Common myeloid progenitor, CD34-positive (primary cell): Measurements from ENCODE around the gene ABHD18.
"Not testable (repeated sequence)": the region's sequence is repeated elsewhere in the genome, so short reads cannot be mapped to it uniquely, and the experiment has no call there.

Source experiments
- CTCF ChIA-PET: fragments of 350-600 bp; sonication (Branson Sonifier 250); formaldehyde crosslinking; loops from one replicate; lab custom pipeline; 2021; ENCODE audit warnings: antibody characterized with exemption; lab: Charles Lee
- POLR2A ChIA-PET: fragments of 350-600 bp; sonication (Branson Sonifier 250); formaldehyde crosslinking; loops from one replicate; lab custom pipeline; 2021; ENCODE audit warnings: antibody characterized with exemption; lab: Charles Lee
- DNase-seq, 3 donors: peaks; one replicate each; pipeline versions ENCODE4 v3.0.0 to v3.0.0-alpha.2; 2013
- H3K27ac ChIP-seq, 2 experiments: 1 replicate in 1 of 2; 2 replicates in 1 of 2; pipeline ENCODE4 v1.7.0; 2013; ENCODE audit warnings: inconsistent platforms in 2 of 2, low read length in 2 of 2, mild to moderate bottlenecking in 2 of 2, low read depth in 1 of 2, moderate library complexity in 1 of 2; ENCODE audit not compliant: severe bottlenecking in 2 of 2, insufficient read depth in 1 of 2, poor library complexity in 1 of 2
- H3K27me3 ChIP-seq, 5 experiments: replicated peaks in 2 of 5; 1 replicate in 3 of 5; 2 replicates in 2 of 5; pipeline versions ENCODE4 v1.6.1 to v1.7.0; 2013; ENCODE audit warnings: low read length in 4 of 5, mild to moderate bottlenecking in 2 of 5, moderate library complexity in 2 of 5, inconsistent platforms in 1 of 5; ENCODE audit not compliant: insufficient read depth in 5 of 5, control insufficient read depth in 4 of 5
- H3K36me3 ChIP-seq, 4 experiments: 1 replicate in 2 of 4; 2 replicates in 2 of 4; pipeline versions ENCODE4 v1.6.1 to v1.7.0; 2013; ENCODE audit warnings: low read length in 3 of 4, control low read depth in 1 of 4, mild to moderate bottlenecking in 1 of 4; ENCODE audit not compliant: control insufficient read depth in 4 of 4, insufficient read depth in 4 of 4
- H3K4me1 ChIP-seq, 4 experiments: 1 replicate in 3 of 4; 2 replicates in 1 of 4; pipeline versions ENCODE4 v1.6.1 to v1.7.1; 2013; ENCODE audit warnings: low read length in 3 of 4, mild to moderate bottlenecking in 3 of 4, control low read depth in 1 of 4, inconsistent platforms in 1 of 4, moderate library complexity in 1 of 4; ENCODE audit not compliant: control insufficient read depth in 4 of 4, insufficient read depth in 4 of 4; ENCODE audit errors: control extremely low read depth in 1 of 4
- H3K4me3 ChIP-seq, 7 experiments: 1 replicate in 4 of 7; 2 replicates in 3 of 7; pipeline versions ENCODE4 v1.5.1 to v1.7.0; 2013; ENCODE audit warnings: mild to moderate bottlenecking in 7 of 7, low read length in 6 of 7, moderate library complexity in 6 of 7, inconsistent platforms in 2 of 7, low read depth in 2 of 7, control low read depth in 1 of 7; ENCODE audit not compliant: insufficient read depth in 4 of 7, control insufficient read depth in 1 of 7; ENCODE audit errors: extremely low read depth in 1 of 7
- H3K9me3 ChIP-seq, 5 experiments: 1 replicate in 4 of 5; 2 replicates in 1 of 5; pipeline versions ENCODE4 v1.6.1 to v1.7.1; 2013; ENCODE audit warnings: low read length in 4 of 5, mild to moderate bottlenecking in 2 of 5, inconsistent platforms in 1 of 5, low read depth in 1 of 5, moderate library complexity in 1 of 5; ENCODE audit not compliant: control insufficient read depth in 4 of 5, insufficient read depth in 2 of 5; ENCODE audit errors: control extremely low read depth in 1 of 5
- WGBS: methylation state at CpG from one replicate; pipeline ENCODE4 v1.1.5; 2013; ENCODE audit not compliant: insufficient coverage; 5-methylcytosine and 5-hydroxymethylcytosine counted together

The ABHD18 gene

GRCh38 chr4:128060699-128061565 lies 95.7 kb downstream of the ABHD18 start, which contains the start of gene LARP1B:
Gene LARP1B, plus strand, starts transcription at chr4:128061312. Its CDS starts 13,640 bp downstream, at chr4:128074952.
- peak within 1 kb of the TSS; percentile 89 to 97 for H3K27ac ChIP-seq
- no peaks in the 10 kb centered on the region for H3K9me3 ChIP-seq
- POLR2A ChIA-PET, result interaction anchor here (0.6 to 2.1 kb wide), 5 partner anchors 11 to 751 kb away, joined by 3 to 22 read pairs (median 4); partner anchors contain the start of genes ABHD18 and MFSD8
- H3K27me3 ChIP-seq, result no peaks in the 10 kb centered on the region
- H3K36me3 ChIP-seq, result no peaks in the 10 kb centered on the region
- peaks cover 0 to 18% (median 8%) of the 10 kb centered on the region in 4 experiments for H3K4me1 ChIP-seq
- under 1% methylated on average over 79 of the region's 112 CpGs for WGBS
- H3K4me3 ChIP-seq, result peak within 1 kb of the TSS; percentile 58 to 94 (median 78)
- peak; percentile 95 to 98 (median 97) for DNase-seq
- CTCF ChIA-PET, result interaction anchor here (0.9 to 1.2 kb wide), 2 partner anchors 27 to 96 kb away, joined by 3 read pairs; partner anchors contain the start of genes ABHD18 and MFSD8

- Histone ChIP-seq H3K4me3 (peak overlapping the region; percentile 58 to 94 (median 78)), H3K4me1 (peaks cover 0 to 18% (median 8%) of the 10 kb centered on the region in 4 experiments), H3K27me3 (no peaks in the 10 kb centered on the region), H3K9me3 (no peaks in the 10 kb centered on the region), H3K36me3 (no peaks in the 10 kb centered on the region), H3K27ac (peak overlapping the region; percentile 58 to 97)
- under 1% methylated on average over 82 of the region's 101 CpGs for WGBS
- CTCF ChIA-PET, result interaction anchor here (0.6 to 1.2 kb wide), 3 partner anchors 19 to 101 kb away, joined by 3 to 4 read pairs (median 3); partner anchors contain the start of genes ABHD18 and MFSD8
- POLR2A ChIA-PET, result interaction anchor here (0.6 to 2.1 kb wide), 4 partner anchors 94 to 751 kb away, joined by 3 to 22 read pairs (median 4); partner anchors contain the start of genes ABHD18 and MFSD8
- peak; percentile 54 to 88 (median 82) for DNase-seq
Observed at GRCh38 chr4:128061566-128062536, 96.6 kb downstream of the ABHD18 start.

- H3K4me3 ChIP-seq, POLR2A ChIA-PET, CTCF ChIA-PET, DNase-seq, H3K27me3 ChIP-seq, H3K4me1 ChIP-seq, H3K27ac ChIP-seq, H3K36me3 ChIP-seq, H3K9me3 ChIP-seq: not testable (repeated sequence)
- 96% methylated on average over 6 of the region's 10 CpGs for WGBS
Observed at GRCh38 chr4:128066453-128066820, 101.2 kb downstream of the ABHD18 start.

- WGBS, result no CpG with 5 or more reads among the region's 3 CpGs
- POLR2A ChIA-PET, result no interaction called here
- no peaks in the 10 kb centered on the region for H3K27me3 ChIP-seq
- no peaks in the 10 kb centered on the region for H3K36me3 ChIP-seq
- no peaks in the 10 kb centered on the region for H3K9me3 ChIP-seq
- DNase-seq, result peak; percentile 25 to 64 (median 56)
- no peak overlapping the region for H3K27ac ChIP-seq
- CTCF ChIA-PET, result interaction anchor here (0.9 to 1.5 kb wide), 2 partner anchors 9 to 18 kb away, joined by 3 to 4 read pairs; no protein-coding TSS in a partner anchor
- H3K4me1 ChIP-seq, result no peaks in the 10 kb centered on the region
- H3K4me3 ChIP-seq, result no peak overlapping the region
Observed at GRCh38 chr4:128068918-128069317, 103.7 kb downstream of the ABHD18 start.

- POLR2A ChIA-PET, result no interaction called here
- no CpG with 5 or more reads among the region's 4 CpGs for WGBS
- Histone ChIP-seq H3K9me3 (no peaks in the 10 kb centered on the region), H3K27me3 (no peaks in the 10 kb centered on the region), H3K4me1 (no peaks in the 10 kb centered on the region), H3K36me3 (peaks cover 2 to 24% (median 13%) of the 10 kb centered on the region in 4 experiments), H3K4me3 (no peak overlapping the region), H3K27ac (no peak overlapping the region)
- CTCF ChIA-PET, result no interaction called here
- DNase-seq, result no peak
Observed at GRCh38 chr4:128076464-128076863, 111.3 kb downstream of the ABHD18 start.
